H9 (cell line): ENCODE measurements around the gene OGFR. TPM values are rescaled to one million over a fixed set of nuclear protein-coding genes. Genes with fewer than 3 reads are reported as not detected.

Experiments used
- DNase-seq: peaks from one replicate; pipeline ENCODE4 v3.0.0-alpha.2; 2017
- H2AFZ ChIP-seq: one replicate; pipeline ENCODE4 v1.6.1; 2013; ENCODE audit warnings: mild to moderate bottlenecking, low read length, control low read depth, moderate library complexity
- H2AK5ac ChIP-seq: 2 replicates; pipeline ENCODE4 v1.6.1; 2013; ENCODE audit warnings: low read length, control low read depth, mixed read lengths; ENCODE audit not compliant: insufficient read length
- H2BK120ac ChIP-seq: one replicate; pipeline ENCODE4 v1.6.1; 2013; ENCODE audit warnings: low read depth, mild to moderate bottlenecking, low read length, control low read depth, inconsistent platforms; ENCODE audit not compliant: poor library complexity, severe bottlenecking
- H2BK12ac ChIP-seq: 2 replicates; pipeline ENCODE4 v1.6.1; 2013; ENCODE audit warnings: low read length, control low read depth, mixed read lengths, low read depth; ENCODE audit not compliant: insufficient read length
- H2BK15ac ChIP-seq: 2 replicates; pipeline ENCODE4 v1.6.1; 2013; ENCODE audit warnings: low read depth, low read length, control low read depth
- H2BK20ac ChIP-seq: one replicate; pipeline ENCODE4 v1.6.1; 2013; ENCODE audit warnings: low read depth, mild to moderate bottlenecking, low read length, control low read depth, inconsistent platforms; ENCODE audit not compliant: poor library complexity, severe bottlenecking
- H2BK5ac ChIP-seq: 2 replicates; pipeline ENCODE4 v1.6.1; 2013; ENCODE audit warnings: low read length, control low read depth, mixed read lengths; ENCODE audit not compliant: insufficient read length
- H3K14ac ChIP-seq: 2 replicates; pipeline ENCODE4 v1.6.1; 2013; ENCODE audit warnings: low read length, control low read depth; ENCODE audit not compliant: insufficient read depth
- H3K18ac ChIP-seq: 2 replicates; pipeline ENCODE4 v1.6.1; 2013; ENCODE audit warnings: low read depth, mild to moderate bottlenecking, mixed read lengths, low read length, control low read depth; ENCODE audit not compliant: insufficient read length
- H3K23ac ChIP-seq: 2 replicates; pipeline ENCODE4 v1.6.1; 2013; ENCODE audit warnings: low read length, control low read depth, mixed read lengths, low read depth; ENCODE audit not compliant: insufficient read length
- H3K23me2 ChIP-seq: 2 replicates; pipeline ENCODE4 v1.6.1; 2013; ENCODE audit warnings: low read depth, mild to moderate bottlenecking, mixed read lengths, low read length, control low read depth; ENCODE audit not compliant: insufficient read length, poor library complexity, severe bottlenecking
- H3K27ac ChIP-seq: 2 replicates; pipeline ENCODE4 v1.5.1; 2013; ENCODE audit warnings: low read length, control low read depth, mixed read lengths, low read depth; ENCODE audit not compliant: insufficient read length
- H3K27me3 ChIP-seq: 2 replicates; pipeline ENCODE4 v1.6.1; 2013; ENCODE audit warnings: low read length, control low read depth, inconsistent platforms; ENCODE audit not compliant: insufficient read depth
- H3K4ac ChIP-seq: 2 replicates; pipeline ENCODE4 v1.6.1; 2013; ENCODE audit warnings: low read depth, mild to moderate bottlenecking, control low read depth, inconsistent platforms, low read length, moderate library complexity
- H3K4me1 ChIP-seq: 2 replicates; pipeline ENCODE4 v1.6.1; 2013; ENCODE audit warnings: low read length, control low read depth, inconsistent platforms; ENCODE audit not compliant: insufficient read depth
- H3K4me2 ChIP-seq: 2 replicates; pipeline ENCODE4 v1.6.1; 2013; ENCODE audit warnings: low read length, control low read depth, mixed read lengths; ENCODE audit not compliant: insufficient read length, insufficient read depth
- H3K56ac ChIP-seq: 2 replicates; pipeline ENCODE4 v1.6.1; 2013; ENCODE audit warnings: low read depth, mild to moderate bottlenecking, mixed read lengths, low read length, control low read depth; ENCODE audit not compliant: insufficient read length
- H3K79me1 ChIP-seq: 2 replicates; pipeline ENCODE4 v1.6.1; 2013; ENCODE audit warnings: low read depth, mild to moderate bottlenecking, moderate library complexity, low read length, control low read depth, inconsistent platforms; ENCODE audit not compliant: insufficient read depth, poor library complexity, severe bottlenecking
- H3K79me2 ChIP-seq: 2 replicates; pipeline ENCODE4 v1.6.1; 2013; ENCODE audit warnings: low read length, control low read depth, inconsistent platforms; ENCODE audit not compliant: insufficient read depth
- H3K9ac ChIP-seq: 2 replicates; pipeline ENCODE4 v1.6.1; 2013; ENCODE audit warnings: low read length, control low read depth, mixed read lengths; ENCODE audit not compliant: insufficient read length; ENCODE audit errors: extremely low read depth
- H3K9me3 ChIP-seq: one replicate; pipeline ENCODE4 v1.6.1; 2013; ENCODE audit warnings: low read depth, low read length, inconsistent platforms; ENCODE audit not compliant: control insufficient read depth
- H3T11ph ChIP-seq: one replicate; pipeline ENCODE4 v1.6.1; 2013; ENCODE audit warnings: mild to moderate bottlenecking, low read length, control low read depth, inconsistent platforms
- H4K20me1 ChIP-seq: one replicate; pipeline ENCODE4 v1.6.1; 2013; ENCODE audit not compliant: control insufficient read depth, insufficient read length, insufficient read depth
- H4K5ac ChIP-seq: 2 replicates; pipeline ENCODE4 v1.6.1; 2013; ENCODE audit warnings: low read depth, mild to moderate bottlenecking, mixed read lengths, low read length, control low read depth; ENCODE audit not compliant: insufficient read length
- H4K8ac ChIP-seq: replicated peaks from 2 replicates; pipeline ENCODE4 v1.6.1; 2013; ENCODE audit warnings: low read length, control low read depth, mixed read lengths, low read depth; ENCODE audit not compliant: insufficient read length
- H4K91ac ChIP-seq: 2 replicates; pipeline ENCODE4 v1.6.1; 2013; ENCODE audit warnings: low read depth, mild to moderate bottlenecking, moderate library complexity, mixed read lengths, low read length, control low read depth; ENCODE audit not compliant: insufficient read length
- H3K27ac Mint-ChIP-seq, 3 experiments: 2 replicates in 2 of 3; 3 replicates in 1 of 3; pipeline ENCODE4 v1.8.0; 2020 to 2021; ENCODE audit warnings: mixed read lengths in 3 of 3, mild to moderate bottlenecking in 1 of 3, moderate library complexity in 1 of 3
- H3K27me3 Mint-ChIP-seq: 2 replicates; pipeline ENCODE4 v1.8.0; 2021; ENCODE audit warnings: low read depth, mild to moderate bottlenecking, moderate library complexity, mixed read lengths
- H3K36me3 Mint-ChIP-seq, 3 experiments: 2 replicates in 2 of 3; 3 replicates in 1 of 3; pipeline ENCODE4 v1.8.0; 2020 to 2021; ENCODE audit warnings: low read depth in 3 of 3, mixed read lengths in 3 of 3; ENCODE audit not compliant: insufficient read depth in 1 of 3
- H3K4me1 Mint-ChIP-seq, 2 experiments: 2 replicates each; pipeline ENCODE4 v1.8.0; 2020; ENCODE audit warnings: mixed read lengths in 2 of 2
- H3K4me3 Mint-ChIP-seq, 2 experiments: 2 replicates in 1 of 2; 3 replicates in 1 of 2; pipeline ENCODE4 v1.8.0; 2020 to 2021; ENCODE audit warnings: mild to moderate bottlenecking in 2 of 2, mixed read lengths in 2 of 2, moderate library complexity in 1 of 2
- H3K9me3 Mint-ChIP-seq, 2 experiments: 2 replicates in 1 of 2; 3 replicates in 1 of 2; pipeline ENCODE4 v1.8.0; 2020; ENCODE audit warnings: mild to moderate bottlenecking in 2 of 2, mixed read lengths in 2 of 2, moderate library complexity in 1 of 2
- CTCF ChIP-seq: fragments of 200-600 bp; sonication (generic); conservative IDR thresholded peaks from 3 replicates; pipeline ENCODE4 v1.8.0; 2021; ENCODE audit warnings: antibody characterized with exemption, mild to moderate bottlenecking
- WGBS: extraction: QIAGEN DNeasy Blood & Tissue Kit; methylation state at CpG from one replicate; pipeline ENCODE4 v1.1.7; 2013; ENCODE audit warnings: missing lambda C conversion rate, low lambda C conversion rate, mixed read lengths; ENCODE audit not compliant: insufficient read length; ENCODE audit errors: extremely low coverage; 5-methylcytosine and 5-hydroxymethylcytosine counted together
- total RNA-seq: library from RNA; stranded (reverse); gene quantifications from 2 replicates; pipeline ENCODE4 v1.2.1, GENCODE V29; 2021

OGFR gene
- total RNA-seq, 1 experiment from 2014 or later, result 33.1 TPM

- no peak for DNase-seq
- Histone ChIP-seq H3K14ac (no peak overlapping the region), H4K8ac (no peak overlapping the region), H3K4ac (no peak overlapping the region), H3K18ac (no peak overlapping the region), H3K79me2 (no peaks in the 10 kb centered on the region), H3K23ac (no peak overlapping the region), H2BK120ac (no peak overlapping the region), H3K4me2 (no peak overlapping the region), H4K91ac (no peak overlapping the region), H3K4me1 (peaks cover 2% of the 10 kb centered on the region; the same call in 1 of the 2 replicates), H2BK12ac (no peak overlapping the region), H2BK5ac (no peak overlapping the region), H3K9me3 (no peaks in the 10 kb centered on the region), H4K5ac (no peak overlapping the region), H3K23me2 (no peaks in the 10 kb centered on the region), H3T11ph (no peak overlapping the region), H3K79me1 (no peaks in the 10 kb centered on the region), H3K27me3 (no peaks in the 10 kb centered on the region), H3K9ac (no peak overlapping the region), H3K56ac (no peak overlapping the region), H2BK20ac (no peak overlapping the region), H2BK15ac (no peak overlapping the region), H2AK5ac (no peak overlapping the region), H2AFZ (no peak overlapping the region), H4K20me1 (no peaks in the 10 kb centered on the region), H3K27ac (no peak overlapping the region)
- WGBS, result no CpG with 5 or more reads among the region's 32 CpGs
- Mint-ChIP-seq H3K4me3 (no peak overlapping the region), H3K27ac (no peak overlapping the region; a peak in 1 of 7 replicates), H3K9me3 (0 out of 5 replicates have a peak, but pooled peaks cover 0 to 3% of the 10 kb centered on the region in 2 experiments), H3K36me3 (peaks cover 0 to 27% (median 11%) of the 10 kb centered on the region in 3 experiments; a peak in 4 of 7 replicates), H3K4me1 (peaks cover 12 to 17% of the 10 kb centered on the region in 2 experiments), H3K27me3 (no peaks in the 10 kb centered on the region)
- no peak for TF ChIP-seq CTCF
Measured at GRCh38 chr20:62829231-62830230, 24.9 kb downstream of the OGFR start.
